ENCODE data around the gene ALDH1A3.

ALDH1A3 gene

GRCh38 chr15:100909565-100909964 lies 29.9 kb downstream of the ALDH1A3 start:
- no peak overlapping the region for H3K4me3 ChIP-seq (replicated peaks; ENCODE audit: low read depth, low read length)
- no peak for DNase-seq (ENCODE audit: low read depth)
- no peak for TF ChIP-seq CTCF (IDR thresholded peaks at IDR 0.05; ENCODE audit: low read length, missing control alignments)

GRCh38 chr15:100909989-100910955 lies 30.6 kb downstream of the ALDH1A3 start:
- no peak for DNase-seq (ENCODE audit: low read depth)
- no peak overlapping the region for H3K4me3 ChIP-seq (replicated peaks; ENCODE audit: low read depth, low read length)
- TF ChIP-seq CTCF (IDR thresholded peaks at IDR 0.05; ENCODE audit: low read length, missing control alignments): peak; percentile 26

GRCh38 chr15:100911086-100911485 lies 31.5 kb downstream of the ALDH1A3 start:
- TF ChIP-seq CTCF (IDR thresholded peaks at IDR 0.05; ENCODE audit: low read length, missing control alignments): no peak

GRCh38 chr15:100913961-100914360 lies 34.3 kb downstream of the ALDH1A3 start:
- no peak for DNase-seq (ENCODE audit: low read depth)
- H3K4me3 ChIP-seq (replicated peaks; ENCODE audit: low read depth, low read length): no peak overlapping the region
- TF ChIP-seq CTCF (IDR thresholded peaks at IDR 0.05; ENCODE audit: low read length, missing control alignments): no peak

More at GRCh38 chr15:100911086-100911485, 31.5 kb downstream of the ALDH1A3 start:
- no peak overlapping the region for H3K4me3 ChIP-seq (replicated peaks; ENCODE audit: low read depth, low read length)
- DNase-seq (ENCODE audit: low read depth): no peak

GRCh38 chr15:100914876-100915275 lies 35.2 kb downstream of the ALDH1A3 start:
- DNase-seq (ENCODE audit: low read depth): peak; percentile 32
- no peak for TF ChIP-seq CTCF (IDR thresholded peaks at IDR 0.05; ENCODE audit: low read length, missing control alignments)
- no peak overlapping the region for H3K4me3 ChIP-seq (replicated peaks; ENCODE audit: low read depth, low read length)

- TF ChIP-seq CTCF (IDR thresholded peaks at IDR 0.05; ENCODE audit: low read length, missing control alignments): peak; percentile 54
- peak overlapping the region; percentile 58 for H3K4me3 ChIP-seq (replicated peaks; ENCODE audit: low read depth, low read length)
- peak; percentile 77 for DNase-seq (ENCODE audit: low read depth)
These were observed 38.5 kb downstream of the ALDH1A3 start for GRCh38 chr15:100918034-100918689.
